ENCODE measurements around the gene TANC1.
"Not testable (repeated sequence)": the region's sequence is repeated elsewhere in the genome, so short reads cannot be mapped to it uniquely, and the experiment has no call there.

TANC1 gene

GRCh38 chr2:159029936-159030335, 61.5 kb downstream of the TANC1 start:
- no peak for DNase-seq (ENCODE audit: low read depth)

GRCh38 chr2:159030674-159031380, 62.4 kb downstream of the TANC1 start:
- DNase-seq (ENCODE audit: low read depth), result peak; percentile 79

- DNase-seq (ENCODE audit: low read depth), result no peak
Measured at GRCh38 chr2:159032146-159032545, 63.7 kb downstream of the TANC1 start.

- DNase-seq (ENCODE audit: low read depth), result no peak
Measured at GRCh38 chr2:159032580-159032979, 64.1 kb downstream of the TANC1 start.

GRCh38 chr2:159034713-159035112, 66.3 kb downstream of the TANC1 start:
- DNase-seq (ENCODE audit: low read depth), result no peak

GRCh38 chr2:159035790-159036411, 67.5 kb downstream of the TANC1 start:
- peak; percentile 59 for DNase-seq (ENCODE audit: low read depth)

GRCh38 chr2:159036461-159036860, 68.0 kb downstream of the TANC1 start:
- not testable (repeated sequence) for DNase-seq (ENCODE audit: low read depth)

GRCh38 chr2:159041328-159041727, 72.9 kb downstream of the TANC1 start:
- not testable (repeated sequence) for DNase-seq (ENCODE audit: low read depth)

- DNase-seq (ENCODE audit: low read depth), result no peak
Measured at GRCh38 chr2:159042115-159042850, 73.8 kb downstream of the TANC1 start.

GRCh38 chr2:159043710-159044109, 75.3 kb downstream of the TANC1 start:
- no peak for DNase-seq (ENCODE audit: low read depth)

GRCh38 chr2:159044804-159045286, 76.4 kb downstream of the TANC1 start:
- no peak for DNase-seq (ENCODE audit: low read depth)

GRCh38 chr2:159045545-159046454, 77.4 kb downstream of the TANC1 start:
- no peak for DNase-seq (ENCODE audit: low read depth)

- DNase-seq (ENCODE audit: low read depth), result no peak
Measured at GRCh38 chr2:159046966-159047365, 78.5 kb downstream of the TANC1 start.

GRCh38 chr2:159050426-159050825, 82.0 kb downstream of the TANC1 start:
- DNase-seq (ENCODE audit: low read depth), result no peak

GRCh38 chr2:159051133-159051532, 82.7 kb downstream of the TANC1 start:
- no peak for DNase-seq (ENCODE audit: low read depth)

- DNase-seq (ENCODE audit: low read depth), result no peak
Measured at GRCh38 chr2:159051661-159052060, 83.2 kb downstream of the TANC1 start.

- DNase-seq (ENCODE audit: low read depth), result no peak
Measured at GRCh38 chr2:159052157-159052601, 83.7 kb downstream of the TANC1 start.

GRCh38 chr2:159053161-159054031, 85.0 kb downstream of the TANC1 start:
- peak; percentile 68 for DNase-seq (ENCODE audit: low read depth)

- DNase-seq (ENCODE audit: low read depth), result no peak
Measured at GRCh38 chr2:159054032-159054334, 85.5 kb downstream of the TANC1 start.

- no peak for DNase-seq (ENCODE audit: low read depth)
Measured at GRCh38 chr2:159054985-159055384, 86.5 kb downstream of the TANC1 start.

GRCh38 chr2:159060518-159060917, 92.1 kb downstream of the TANC1 start:
- no peak for DNase-seq (ENCODE audit: low read depth)
